GM12892 (cell line): ENCODE data around the gene NPFFR1.

Experiments
- POLR2A ChIP-seq: IDR thresholded peaks from 2 replicates; pipeline ENCODE4 v1.6.1; 2011; ENCODE audit warnings: low read depth, low read length, control low read depth
- POLR2AphosphoS5 ChIP-seq: IDR thresholded peaks from 2 replicates; pipeline ENCODE4 v1.6.1; 2011; ENCODE audit warnings: low read depth, low read length, control low read depth
- TAF1 ChIP-seq: IDR thresholded peaks from 2 replicates; pipeline ENCODE4 v1.6.1; 2011; ENCODE audit warnings: low read depth, mild to moderate bottlenecking, control low read depth, low read length, borderline replicate concordance

DNA sequence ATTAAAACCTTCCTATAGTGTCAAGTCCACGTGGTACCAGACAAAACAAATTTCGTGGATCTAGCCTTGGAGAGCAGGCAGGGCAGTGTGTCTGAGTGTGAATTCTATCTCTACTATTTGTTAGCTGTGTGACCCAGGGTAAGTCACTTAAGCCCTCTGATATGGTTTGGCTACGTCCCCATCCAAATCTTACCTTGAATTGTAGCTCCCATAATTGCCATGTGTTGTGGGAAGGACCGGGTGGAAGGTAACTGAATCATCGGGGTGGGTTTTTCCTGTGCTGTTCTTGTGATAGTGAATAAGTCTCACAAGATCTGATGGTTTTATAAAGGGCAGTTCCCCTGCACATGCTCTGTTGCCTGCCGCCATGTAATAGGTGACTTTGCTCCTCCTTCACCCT is 2.8 kb upstream of the NPFFR1 start:
- TF ChIP-seq TAF1 (no peak), POLR2A (no peak), POLR2AphosphoS5 (no peak)
